GM10266 (cell line): ENCODE results near the gene APCDD1L.

ENCODE experiments used
- DNase-seq: peaks from one replicate; pipeline ENCODE4 v3.0.0; 2012; ENCODE audit errors: extremely low spot score
- TF ChIP-seq, protein P1 (sequence below): IDR thresholded peaks from 2 replicates; pipeline ENCODE4 v1.5.1; 2012; ENCODE audit warnings: mild to moderate bottlenecking, low read depth; ENCODE audit not compliant: control insufficient read depth, insufficient read depth; ENCODE audit errors: missing control alignments

Gene APCDD1L

DNA sequence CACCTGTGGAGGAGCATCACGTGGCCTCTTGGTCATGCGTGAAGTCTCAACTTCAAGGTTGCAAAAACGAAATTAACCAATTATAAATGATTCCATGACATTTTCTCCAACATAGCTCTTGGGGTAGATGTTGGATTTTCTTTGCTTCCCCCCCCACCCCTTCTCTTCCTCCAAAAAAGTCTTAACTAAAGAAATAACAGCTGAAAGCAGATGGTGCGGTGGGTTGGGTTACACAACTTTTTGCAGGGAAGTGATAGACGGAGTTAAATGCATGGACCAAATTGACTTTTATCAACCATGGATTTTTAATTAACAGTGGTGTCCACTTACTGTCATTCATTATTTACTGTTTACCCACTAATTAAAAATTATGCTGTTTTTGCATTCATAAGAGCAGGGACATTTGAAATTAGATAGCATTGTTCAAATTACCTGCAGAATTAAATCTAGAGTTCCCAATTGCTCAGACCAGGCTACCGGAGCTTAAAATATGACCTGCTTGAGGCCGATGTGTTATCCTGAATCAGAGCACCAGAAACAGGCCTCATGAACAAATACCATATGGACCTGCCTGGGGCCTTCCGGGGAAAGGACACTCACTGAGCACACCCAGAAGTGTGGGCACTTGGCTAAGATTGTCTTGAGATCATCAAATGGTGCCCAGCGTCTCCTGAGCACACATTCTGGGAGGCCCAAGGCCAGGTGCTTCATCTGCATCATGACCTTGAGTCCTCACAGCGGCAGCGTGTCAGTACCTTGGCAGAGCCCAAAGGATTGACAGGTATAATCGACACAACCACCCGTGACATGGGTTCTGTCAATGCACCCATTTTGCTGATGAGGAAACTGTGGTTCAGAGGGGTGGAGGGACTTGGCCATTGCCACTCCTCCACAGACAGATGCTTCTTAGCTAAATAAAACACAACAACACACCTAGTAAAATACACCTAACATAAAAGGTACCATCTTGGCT, 41.5 kb downstream of the APCDD1L start:
- TF ChIP-seq, protein P1, sequence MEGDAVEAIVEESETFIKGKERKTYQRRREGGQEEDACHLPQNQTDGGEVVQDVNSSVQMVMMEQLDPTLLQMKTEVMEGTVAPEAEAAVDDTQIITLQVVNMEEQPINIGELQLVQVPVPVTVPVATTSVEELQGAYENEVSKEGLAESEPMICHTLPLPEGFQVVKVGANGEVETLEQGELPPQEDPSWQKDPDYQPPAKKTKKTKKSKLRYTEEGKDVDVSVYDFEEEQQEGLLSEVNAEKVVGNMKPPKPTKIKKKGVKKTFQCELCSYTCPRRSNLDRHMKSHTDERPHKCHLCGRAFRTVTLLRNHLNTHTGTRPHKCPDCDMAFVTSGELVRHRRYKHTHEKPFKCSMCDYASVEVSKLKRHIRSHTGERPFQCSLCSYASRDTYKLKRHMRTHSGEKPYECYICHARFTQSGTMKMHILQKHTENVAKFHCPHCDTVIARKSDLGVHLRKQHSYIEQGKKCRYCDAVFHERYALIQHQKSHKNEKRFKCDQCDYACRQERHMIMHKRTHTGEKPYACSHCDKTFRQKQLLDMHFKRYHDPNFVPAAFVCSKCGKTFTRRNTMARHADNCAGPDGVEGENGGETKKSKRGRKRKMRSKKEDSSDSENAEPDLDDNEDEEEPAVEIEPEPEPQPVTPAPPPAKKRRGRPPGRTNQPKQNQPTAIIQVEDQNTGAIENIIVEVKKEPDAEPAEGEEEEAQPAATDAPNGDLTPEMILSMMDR: no peak
- DNase-seq: no peak

DNA sequence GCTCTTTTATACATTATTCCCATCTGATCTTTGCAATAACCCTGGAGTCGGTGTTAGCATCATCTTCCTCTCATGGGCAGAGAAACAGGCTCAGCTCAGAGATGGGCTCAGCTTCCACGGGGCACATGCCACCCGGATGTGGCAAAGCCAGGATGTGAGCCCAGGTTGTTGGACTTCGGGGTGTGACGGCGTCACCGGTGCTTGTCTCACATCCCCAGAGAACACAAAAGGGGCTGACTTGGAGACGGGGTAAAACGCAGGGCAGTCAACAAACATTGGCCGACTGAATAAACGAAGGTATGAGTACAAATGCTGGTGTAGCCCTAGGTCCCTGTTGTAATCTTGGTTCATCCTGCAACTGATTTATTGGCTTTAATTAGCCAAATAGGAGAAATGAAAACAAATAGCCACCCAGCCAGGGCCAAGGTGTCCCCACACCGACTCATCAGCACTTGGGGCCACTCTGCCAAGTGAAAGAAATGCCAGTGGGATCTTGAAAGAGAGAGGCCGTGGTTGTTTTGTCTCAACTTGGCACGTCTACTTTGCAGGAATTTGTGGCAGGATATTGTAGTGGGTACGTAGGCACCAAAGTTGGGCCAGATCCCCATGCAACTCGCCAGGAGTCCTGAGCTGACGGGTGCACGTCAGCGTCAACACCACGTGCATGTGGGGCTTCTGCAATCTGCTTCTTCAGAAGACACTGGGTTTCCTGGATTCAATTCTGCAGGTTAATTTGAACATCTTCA, 42.8 kb downstream of the APCDD1L start:
- no peak for DNase-seq
- TF ChIP-seq, protein P1: no peak

DNA sequence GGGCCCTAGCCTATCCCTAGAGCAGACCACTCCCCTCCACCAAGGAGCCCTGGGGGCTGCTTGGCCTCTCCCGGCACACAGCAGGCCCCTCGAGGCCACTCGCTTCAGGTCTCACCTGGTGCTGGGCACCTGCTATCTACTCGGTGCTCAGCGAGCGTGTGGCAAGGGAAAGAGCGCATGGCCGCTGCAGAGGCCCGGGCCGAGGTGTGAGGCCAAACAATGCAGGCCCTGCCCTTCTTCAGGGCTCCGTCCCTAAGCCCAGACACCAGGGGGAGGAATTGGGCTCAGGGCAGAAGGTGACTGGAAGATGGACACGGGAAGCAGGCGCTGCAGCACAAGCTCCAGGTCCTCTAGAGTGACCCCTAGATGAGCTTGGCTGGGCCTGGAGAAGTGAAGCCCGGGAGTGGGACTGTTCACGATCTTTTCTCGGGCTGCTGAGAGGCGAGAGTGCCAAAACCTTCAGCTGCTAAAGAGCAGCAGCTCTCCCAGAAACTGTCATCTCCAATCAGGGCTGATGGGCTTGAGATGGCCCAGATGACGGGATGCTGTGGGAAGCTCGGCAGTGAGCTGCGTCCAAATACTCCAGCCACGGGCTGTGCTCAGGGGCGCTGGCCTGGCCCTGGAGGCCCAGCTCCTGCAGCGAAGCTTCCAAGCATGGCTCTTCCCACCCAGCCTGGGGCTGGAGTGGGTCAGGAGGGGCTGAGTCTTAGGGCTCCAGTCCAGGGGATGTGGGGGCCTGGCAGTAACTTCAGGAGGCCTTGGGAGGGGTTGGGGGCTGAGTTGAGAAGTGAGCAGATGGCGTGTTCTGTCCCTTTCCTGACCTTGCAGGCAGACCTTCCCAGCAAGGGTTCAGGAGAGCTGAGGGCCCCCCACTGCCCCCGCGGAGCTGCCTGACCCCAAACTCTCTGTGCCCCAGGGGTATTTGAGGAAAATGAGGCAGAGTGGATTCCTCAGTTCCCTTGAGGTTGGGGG, 43.7 kb downstream of the APCDD1L start:
- no peak for DNase-seq
- TF ChIP-seq, protein P1: no peak

DNA sequence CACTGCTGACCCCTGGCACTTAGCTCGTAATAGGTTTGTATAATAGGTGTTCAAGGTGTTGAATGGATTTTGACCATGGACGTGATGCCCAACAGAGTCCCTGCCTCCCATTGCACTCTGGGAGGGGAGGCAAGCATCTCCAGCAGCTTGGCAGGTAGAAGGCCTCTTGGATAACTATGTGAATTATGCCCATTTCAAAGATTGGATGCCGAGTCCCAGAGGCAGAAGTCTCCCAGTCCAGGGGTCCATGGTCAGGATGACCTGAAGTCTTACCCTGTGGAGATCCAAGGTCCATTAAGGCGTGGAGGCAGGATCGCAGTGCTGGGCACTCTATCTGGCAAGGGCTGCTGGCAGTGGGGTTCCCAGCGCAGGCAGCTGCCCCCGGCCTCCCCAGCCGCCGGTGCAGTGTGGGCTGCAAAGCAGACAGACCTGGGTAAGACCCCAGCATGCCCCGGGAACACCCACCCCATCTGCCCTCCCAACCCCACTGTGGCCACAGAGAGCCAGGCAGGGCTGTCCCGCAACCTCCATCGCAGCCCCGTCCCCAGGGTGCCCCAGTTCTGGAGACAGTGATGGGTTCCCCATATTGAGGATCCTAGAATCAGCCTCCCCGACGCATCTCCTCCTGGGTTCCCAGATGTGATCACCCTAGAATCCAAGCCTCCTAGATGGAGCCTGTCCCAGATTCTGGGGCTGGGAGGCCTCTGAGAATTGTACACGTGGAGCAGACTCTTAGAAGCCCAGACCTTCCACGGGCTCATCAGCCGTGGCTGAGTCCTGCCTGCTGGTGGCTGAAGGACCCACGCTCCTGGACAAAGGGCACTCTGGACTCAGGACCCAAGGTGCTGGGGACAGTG, 44.6 kb downstream of the APCDD1L start:
- TF ChIP-seq, protein P1: no peak
- no peak for DNase-seq

DNA sequence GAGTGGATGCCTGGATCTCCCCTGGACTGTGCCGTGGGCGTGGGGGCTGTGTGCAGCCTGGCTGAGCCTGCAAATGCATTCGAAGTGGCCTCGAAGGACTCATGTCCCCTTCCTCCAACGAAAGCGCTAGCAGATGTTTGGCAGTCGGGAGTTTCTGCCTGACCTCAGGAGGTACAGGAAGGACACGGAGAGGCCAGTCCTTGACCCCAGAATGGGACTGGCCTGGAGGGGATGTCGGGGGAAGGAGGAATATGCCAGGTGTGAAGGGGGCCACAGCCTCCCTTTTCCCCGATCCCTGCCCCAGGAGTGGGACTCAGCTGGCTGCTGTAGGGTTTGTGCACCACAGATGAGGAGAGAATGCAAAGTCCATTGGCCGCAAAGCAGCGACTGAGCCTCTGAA, 45.6 kb downstream of the APCDD1L start:
- TF ChIP-seq, protein P1: no peak
- DNase-seq: no peak
